Vagina (tissue), 2 donors: ENCODE data around the gene RASGRF2. TPM values are rescaled to one million over a fixed set of nuclear protein-coding genes. Genes with fewer than 3 reads are reported as not detected.

Experiments
- DNase-seq, 2 donors: peaks; one replicate each; pipeline ENCODE4 v3.0.0-alpha.2; 2017; ENCODE audit errors: extremely low spot score in 2 of 2
- H3K27ac ChIP-seq: fragments of 200-600 bp; sonication (generic); one replicate; pipeline ENCODE4 v1.5.1; 2019
- H3K27me3 ChIP-seq: fragments of 200-600 bp; sonication (generic); one replicate; pipeline ENCODE4 v1.5.1; 2019
- H3K36me3 ChIP-seq, 2 donors: fragments of 200-600 bp; sonication (generic); one replicate each; pipeline ENCODE4 v1.5.1; 2017 to 2019
- H3K4me1 ChIP-seq: fragments of 200-600 bp; sonication (generic); one replicate; pipeline ENCODE4 v1.5.1; 2019
- H3K4me3 ChIP-seq, 2 donors: fragments of 200-600 bp; sonication (generic); 1 replicate in 1 of 2; 2 replicates in 1 of 2; pipeline ENCODE4 v1.5.1; 2016 to 2019
- H3K9me3 ChIP-seq: fragments of 200-600 bp; sonication (generic); one replicate; pipeline ENCODE4 v1.5.1; 2019
- CTCF ChIP-seq, 3 experiments: fragments of 450-650 bp in 2 of 3; fragments of 200-600 bp in 1 of 3; sonication (generic) in 1 of 3; IDR thresholded peaks; one replicate each; pipeline ENCODE4 v1.5.1; 2017 to 2019; ENCODE audit warnings: antibody characterized with exemption in 3 of 3, mild to moderate bottlenecking in 2 of 3, moderate library complexity in 2 of 3
- POLR2A ChIP-seq, 2 donors: fragments of 450-650 bp; IDR thresholded peaks; one replicate each; pipeline ENCODE4 v1.6.1; 2017; ENCODE audit warnings: antibody characterized with exemption in 2 of 2, mild to moderate bottlenecking in 2 of 2, moderate library complexity in 2 of 2
- POLR2AphosphoS5 ChIP-seq, 2 donors: sonication (generic); formaldehyde crosslinking; IDR thresholded peaks; one replicate each; pipeline ENCODE4 v1.9.0; 2017; ENCODE audit warnings: antibody characterized with exemption in 2 of 2, mild to moderate bottlenecking in 2 of 2, low read depth in 1 of 2; ENCODE audit not compliant: insufficient read depth in 1 of 2
- intact Hi-C: fragments of 100-400 bp; cut with DNase I; formaldehyde crosslinking; loops from one replicate; pipeline ENCODE4 v1.15.1; 2023
- total RNA-seq: library from RNA; depleted of rRNA; stranded (reverse); fragments of >200 nt; gene quantifications from one replicate; pipeline ENCODE4 v1.2.3, GENCODE V29; 2016

Gene RASGRF2
- total RNA-seq, 1 donor from 2014 or later: 8.8 TPM

DNA sequence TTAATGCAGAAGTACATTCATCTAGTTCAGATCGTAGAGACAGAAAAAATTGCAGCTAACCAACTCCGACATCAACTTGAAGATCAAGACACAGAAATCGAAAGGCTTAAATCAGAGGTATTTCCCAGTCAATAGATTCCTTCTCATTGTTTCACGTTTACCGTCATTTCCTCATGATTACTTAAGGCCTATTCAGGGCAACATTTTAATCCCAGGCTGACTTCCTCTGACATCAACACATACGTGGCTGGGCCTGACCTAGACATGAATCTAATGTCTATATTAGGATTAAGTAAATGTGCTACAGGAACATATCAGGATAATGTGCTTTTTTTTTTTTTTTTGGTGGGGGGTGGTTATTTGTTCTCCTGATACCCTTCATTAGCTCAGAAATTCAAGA, 107.9 kb downstream of the RASGRF2 start:
- no peaks in the 10 kb centered on the region for H3K9me3 ChIP-seq
- H3K27me3 ChIP-seq: no peaks in the 10 kb centered on the region
- intact Hi-C loops: no loop called here
- no peak overlapping the region for H3K4me3 ChIP-seq
- no peak overlapping the region for H3K27ac ChIP-seq
- H3K4me1 ChIP-seq: no peaks in the 10 kb centered on the region
- no peak for DNase-seq
- H3K36me3 ChIP-seq: no peaks in the 10 kb centered on the region
- no peak for TF ChIP-seq POLR2AphosphoS5 (IDR thresholded peaks at IDR 0.05; ENCODE audit: insufficient read depth in 1 of 2, low read depth in 1 of 2)
- TF ChIP-seq POLR2A (IDR thresholded peaks at IDR 0.05): no peak
- no peak for TF ChIP-seq CTCF (IDR thresholded peaks at IDR 0.05)

DNA sequence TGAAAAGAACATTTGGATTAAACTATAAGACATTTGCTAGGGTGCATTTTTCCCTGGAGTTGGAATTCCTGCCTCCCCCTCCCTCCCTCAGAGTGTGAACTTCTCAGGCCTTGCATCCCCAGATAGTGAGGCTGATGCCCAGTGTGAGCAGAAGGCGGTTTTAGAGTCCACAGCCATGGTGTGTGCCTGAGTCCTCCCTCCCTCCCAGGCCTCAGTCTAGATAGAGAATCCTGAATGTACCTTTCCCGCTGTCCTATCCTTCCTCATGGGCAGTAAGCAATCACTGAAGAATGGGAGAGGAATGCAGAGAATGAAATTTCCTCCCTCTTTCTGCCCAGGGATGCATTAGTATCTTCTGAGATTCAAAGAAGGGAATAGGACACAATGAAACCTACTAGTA, 108.5 kb downstream of the RASGRF2 start:
- intact Hi-C loops: no loop called here
- no peak for TF ChIP-seq POLR2AphosphoS5 (IDR thresholded peaks at IDR 0.05; ENCODE audit: insufficient read depth in 1 of 2, low read depth in 1 of 2)
- no peak for TF ChIP-seq CTCF (IDR thresholded peaks at IDR 0.05)
- TF ChIP-seq POLR2A (IDR thresholded peaks at IDR 0.05): no peak
- DNase-seq: no peak
- H3K36me3 ChIP-seq: no peaks in the 10 kb centered on the region
- no peak overlapping the region for H3K27ac ChIP-seq
- no peak overlapping the region for H3K4me3 ChIP-seq
- H3K4me1 ChIP-seq: no peaks in the 10 kb centered on the region
- H3K27me3 ChIP-seq: no peaks in the 10 kb centered on the region
- no peaks in the 10 kb centered on the region for H3K9me3 ChIP-seq

DNA sequence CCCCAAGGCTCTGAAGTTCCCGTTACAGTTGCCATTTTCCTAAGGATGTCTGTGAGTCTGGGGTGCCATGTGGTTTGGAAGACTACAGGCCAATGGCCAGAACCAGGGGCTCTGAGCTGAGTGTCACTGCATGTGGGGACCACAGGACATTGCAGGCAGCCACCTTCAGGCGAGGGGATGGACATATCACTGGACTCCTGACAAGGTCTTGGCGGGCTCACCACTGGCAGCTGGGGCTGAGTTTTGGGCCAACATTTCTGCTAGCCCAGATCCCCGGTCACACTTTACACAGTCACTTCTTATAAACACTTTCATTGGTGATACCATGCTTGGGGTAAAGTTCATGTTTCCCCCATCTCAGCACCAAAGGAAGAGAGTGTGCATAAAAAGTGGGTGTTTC, 109.8 kb downstream of the RASGRF2 start:
- intact Hi-C loops: no loop called here

DNA sequence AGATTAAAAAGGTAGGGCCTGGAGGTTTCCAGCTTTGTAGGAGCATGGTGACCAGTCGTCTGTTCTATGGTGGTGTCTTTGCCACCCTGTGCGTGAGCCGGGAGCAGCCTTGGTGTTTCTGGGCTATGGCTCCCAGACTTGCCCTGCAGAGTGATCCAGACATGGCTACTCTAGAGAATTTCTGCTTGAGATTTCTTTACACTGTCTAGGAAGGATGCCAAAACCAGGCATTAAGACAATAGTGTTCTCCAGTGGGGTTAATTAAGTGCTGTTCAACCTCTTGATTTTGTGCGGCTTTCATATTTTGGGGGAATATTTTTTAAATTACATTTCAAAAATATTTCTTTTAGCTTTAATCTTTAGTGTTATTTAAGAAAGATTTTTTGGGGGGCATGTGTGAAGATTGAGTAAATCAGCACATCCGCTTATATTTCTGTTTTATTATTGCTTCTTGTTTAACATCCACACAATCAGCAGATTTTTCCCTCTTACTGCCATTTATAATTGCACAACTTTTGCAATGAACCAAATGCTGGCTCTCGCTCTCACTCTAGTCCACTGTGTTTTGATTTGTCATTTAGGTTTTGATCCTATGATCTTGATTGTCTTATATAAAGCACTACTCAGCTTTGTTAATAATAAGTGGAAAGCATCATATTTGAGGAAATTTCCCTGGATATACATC, 110.5 kb downstream of the RASGRF2 start:
- H3K27me3 ChIP-seq: no peaks in the 10 kb centered on the region
- H3K9me3 ChIP-seq: no peaks in the 10 kb centered on the region
- no peaks in the 10 kb centered on the region for H3K36me3 ChIP-seq
- no peak overlapping the region for H3K27ac ChIP-seq
- no peak overlapping the region for H3K4me3 ChIP-seq
- TF ChIP-seq POLR2AphosphoS5 (IDR thresholded peaks at IDR 0.05; ENCODE audit: insufficient read depth in 1 of 2, low read depth in 1 of 2) (no peak), POLR2A (IDR thresholded peaks at IDR 0.05) (no peak), CTCF (IDR thresholded peaks at IDR 0.05) (no peak)
- intact Hi-C loops: no loop called here
- no peak for DNase-seq
- H3K4me1 ChIP-seq: no peaks in the 10 kb centered on the region

More for the DNA sequence above, 109.8 kb downstream of the RASGRF2 start:
- no peak for DNase-seq
- Histone ChIP-seq H3K4me3 (no peak overlapping the region), H3K27ac (no peak overlapping the region), H3K9me3 (no peaks in the 10 kb centered on the region), H3K4me1 (no peaks in the 10 kb centered on the region), H3K27me3 (no peaks in the 10 kb centered on the region), H3K36me3 (no peaks in the 10 kb centered on the region)
- TF ChIP-seq CTCF (IDR thresholded peaks at IDR 0.05) (no peak), POLR2A (IDR thresholded peaks at IDR 0.05) (no peak), POLR2AphosphoS5 (IDR thresholded peaks at IDR 0.05; ENCODE audit: insufficient read depth in 1 of 2, low read depth in 1 of 2) (no peak)

- DNase-seq: no peak
- no peak overlapping the region for H3K4me3 ChIP-seq
- no peaks in the 10 kb centered on the region for H3K36me3 ChIP-seq
- no peak overlapping the region for H3K27ac ChIP-seq
- intact Hi-C loops: no loop called here
- no peaks in the 10 kb centered on the region for H3K9me3 ChIP-seq
- TF ChIP-seq CTCF (IDR thresholded peaks at IDR 0.05) (no peak), POLR2A (IDR thresholded peaks at IDR 0.05) (no peak), POLR2AphosphoS5 (IDR thresholded peaks at IDR 0.05; ENCODE audit: insufficient read depth in 1 of 2, low read depth in 1 of 2) (no peak)
- H3K4me1 ChIP-seq: no peaks in the 10 kb centered on the region
- no peaks in the 10 kb centered on the region for H3K27me3 ChIP-seq
These were observed 114.9 kb downstream of the RASGRF2 start for GRCh38 chr5:81075041-81075440.
